ENCODE measurements around the gene MACF1. TPM values are rescaled to one million over a fixed set of nuclear protein-coding genes. Genes with fewer than 3 reads are reported as not detected.
"Not testable (repeated sequence)": the region's sequence is repeated elsewhere in the genome, so short reads cannot be mapped to it uniquely, and the experiment has no call there.

MACF1 gene
- total RNA-seq, 3 donors from 2014 or later = 279 to 350 (median 325) TPM

GRCh38 chr1:39491146-39491921 is 286.8 kb downstream of the MACF1 start, which contains the start of gene BMP8A:
Gene BMP8A (plus strand): TSS chr1:39491636. CDS start chr1:39491992, 356 bp downstream.
- Histone ChIP-seq H3K4me1 (peaks cover 0 to 8% of the 10 kb centered on the region in 2 donors), H3K9me3 (no peaks in the 10 kb centered on the region), H3K27me3 (peaks cover 0 to 7% of the 10 kb centered on the region in 2 donors), H3K27ac (no peak within 1 kb of the TSS), H3K4me3 (peak within 1 kb of the TSS; percentile 17 to 75 (median 52)), H3K36me3 (no peaks in the 10 kb centered on the region)
- no peak for DNase-seq (ENCODE audit: low spot score in 2 of 2)
- intact Hi-C loops (cut with DNase I; ENCODE audit: low total_unique reads) = no loop called here
- TF ChIP-seq POLR2A (IDR thresholded peaks at IDR 0.05) (no peak), POLR2AphosphoS5 (IDR thresholded peaks at IDR 0.05) (no peak)
- TF ChIP-seq, protein P1, sequence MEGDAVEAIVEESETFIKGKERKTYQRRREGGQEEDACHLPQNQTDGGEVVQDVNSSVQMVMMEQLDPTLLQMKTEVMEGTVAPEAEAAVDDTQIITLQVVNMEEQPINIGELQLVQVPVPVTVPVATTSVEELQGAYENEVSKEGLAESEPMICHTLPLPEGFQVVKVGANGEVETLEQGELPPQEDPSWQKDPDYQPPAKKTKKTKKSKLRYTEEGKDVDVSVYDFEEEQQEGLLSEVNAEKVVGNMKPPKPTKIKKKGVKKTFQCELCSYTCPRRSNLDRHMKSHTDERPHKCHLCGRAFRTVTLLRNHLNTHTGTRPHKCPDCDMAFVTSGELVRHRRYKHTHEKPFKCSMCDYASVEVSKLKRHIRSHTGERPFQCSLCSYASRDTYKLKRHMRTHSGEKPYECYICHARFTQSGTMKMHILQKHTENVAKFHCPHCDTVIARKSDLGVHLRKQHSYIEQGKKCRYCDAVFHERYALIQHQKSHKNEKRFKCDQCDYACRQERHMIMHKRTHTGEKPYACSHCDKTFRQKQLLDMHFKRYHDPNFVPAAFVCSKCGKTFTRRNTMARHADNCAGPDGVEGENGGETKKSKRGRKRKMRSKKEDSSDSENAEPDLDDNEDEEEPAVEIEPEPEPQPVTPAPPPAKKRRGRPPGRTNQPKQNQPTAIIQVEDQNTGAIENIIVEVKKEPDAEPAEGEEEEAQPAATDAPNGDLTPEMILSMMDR (IDR thresholded peaks at IDR 0.05) = no peak

DNA sequence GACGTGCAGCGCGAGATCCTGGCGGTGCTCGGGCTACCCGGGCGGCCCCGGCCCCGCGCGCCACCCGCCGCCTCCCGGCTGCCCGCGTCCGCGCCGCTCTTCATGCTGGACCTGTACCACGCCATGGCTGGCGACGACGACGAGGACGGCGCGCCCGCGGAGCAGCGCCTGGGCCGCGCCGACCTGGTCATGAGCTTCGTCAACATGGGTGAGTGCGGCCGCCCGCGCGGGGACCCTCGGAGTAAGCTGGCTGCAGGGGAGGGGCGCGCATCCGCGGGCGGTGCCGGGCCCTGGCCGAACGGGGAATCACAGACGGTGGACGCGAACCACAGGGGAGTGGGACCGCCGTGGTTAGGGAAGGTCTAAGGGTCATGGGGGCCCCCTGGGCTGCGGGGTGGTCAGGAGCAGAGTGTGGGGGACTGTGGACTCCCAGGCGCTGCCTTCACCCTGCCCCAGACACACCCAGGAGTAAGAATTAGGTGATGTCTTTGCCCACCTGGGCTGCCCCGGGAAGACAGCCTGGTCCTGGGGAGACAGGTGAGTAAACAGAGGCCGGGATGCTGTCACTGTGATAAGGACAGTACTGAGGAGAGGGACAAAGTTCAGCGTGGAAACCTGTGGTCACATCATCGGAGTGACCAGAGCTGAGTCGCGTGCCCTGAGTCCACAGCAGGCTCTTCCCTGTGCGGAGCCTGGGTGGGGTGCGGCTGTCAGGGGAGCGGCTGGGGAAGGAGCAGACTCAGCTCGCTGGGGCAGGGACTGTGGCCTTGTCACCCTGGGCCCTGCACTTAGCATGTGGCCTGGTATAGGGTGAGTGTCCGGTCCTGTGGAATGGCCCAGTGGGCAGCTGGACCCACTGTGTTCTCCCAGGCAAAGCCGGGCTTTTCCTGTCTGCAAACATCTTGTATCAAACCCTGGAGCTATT is 287.9 kb downstream of the MACF1 start:
- H3K27ac ChIP-seq; DNase-seq (ENCODE audit: low spot score in 2 of 2); H3K27me3 ChIP-seq; intact Hi-C loops (cut with DNase I; ENCODE audit: low total_unique reads); H3K36me3 ChIP-seq; H3K4me1 ChIP-seq; H3K9me3 ChIP-seq: not testable (repeated sequence)
- H3K4me3 ChIP-seq = peak overlapping the region in 2 of 3 donors; percentile 52 to 75

DNA sequence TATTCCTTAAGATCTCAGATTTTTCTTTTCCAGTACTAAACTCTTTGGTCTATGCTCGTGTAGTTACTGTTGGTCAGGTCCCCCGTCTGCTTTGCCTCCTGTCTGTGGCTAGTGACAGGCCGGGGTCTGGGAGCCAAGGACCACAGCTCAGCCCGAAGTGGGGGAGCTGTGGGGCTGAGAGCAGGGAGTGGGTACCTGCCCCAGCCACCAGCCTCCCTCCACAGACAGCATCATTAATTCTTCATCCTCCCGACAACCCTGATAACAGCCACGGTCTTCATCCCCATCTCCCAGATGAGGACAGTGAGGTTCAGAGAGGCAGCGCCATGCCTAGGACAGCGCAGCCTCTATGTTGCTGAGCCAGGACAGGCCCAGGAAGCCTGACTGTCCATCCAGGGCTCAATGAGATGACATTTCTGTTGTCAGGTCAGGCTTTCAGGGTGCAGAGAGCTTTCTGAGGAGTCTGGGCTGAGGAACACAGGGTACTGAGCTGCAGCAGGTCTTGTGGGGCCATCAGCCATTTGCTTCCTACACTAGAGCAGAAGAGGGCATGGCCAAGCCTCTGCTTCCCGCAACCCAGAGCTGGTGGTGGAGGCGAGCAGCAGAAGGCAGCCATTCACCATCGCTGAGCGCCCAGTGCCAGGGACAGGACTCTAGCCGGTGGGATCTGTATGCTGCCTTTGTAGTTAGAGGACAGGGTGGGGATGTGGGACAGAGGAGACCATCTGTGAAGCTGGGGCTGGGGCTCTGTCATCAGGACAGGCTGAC is 288.7 kb downstream of the MACF1 start:
- intact Hi-C loops (cut with DNase I; ENCODE audit: low total_unique reads); DNase-seq (ENCODE audit: low spot score in 2 of 2); H3K4me1 ChIP-seq; H3K4me3 ChIP-seq; H3K27me3 ChIP-seq; H3K36me3 ChIP-seq; H3K9me3 ChIP-seq; H3K27ac ChIP-seq: not testable (repeated sequence)

GRCh38 chr1:39494671-39495410 is 290.3 kb downstream of the MACF1 start:
- H3K4me1 ChIP-seq = peaks cover 0 to 8% of the 10 kb centered on the region in 2 donors
- H3K36me3 ChIP-seq = no peaks in the 10 kb centered on the region
- no peak overlapping the region for H3K4me3 ChIP-seq
- no peak for DNase-seq (ENCODE audit: low spot score in 2 of 2)
- H3K9me3 ChIP-seq = no peaks in the 10 kb centered on the region
- TF ChIP-seq POLR2A (IDR thresholded peaks at IDR 0.05) (no peak), POLR2AphosphoS5 (IDR thresholded peaks at IDR 0.05) (no peak)
- H3K27ac ChIP-seq = no peak overlapping the region
- peaks cover 0 to 7% of the 10 kb centered on the region in 2 donors for H3K27me3 ChIP-seq
- intact Hi-C loops (cut with DNase I; ENCODE audit: low total_unique reads) = no loop called here

DNA sequence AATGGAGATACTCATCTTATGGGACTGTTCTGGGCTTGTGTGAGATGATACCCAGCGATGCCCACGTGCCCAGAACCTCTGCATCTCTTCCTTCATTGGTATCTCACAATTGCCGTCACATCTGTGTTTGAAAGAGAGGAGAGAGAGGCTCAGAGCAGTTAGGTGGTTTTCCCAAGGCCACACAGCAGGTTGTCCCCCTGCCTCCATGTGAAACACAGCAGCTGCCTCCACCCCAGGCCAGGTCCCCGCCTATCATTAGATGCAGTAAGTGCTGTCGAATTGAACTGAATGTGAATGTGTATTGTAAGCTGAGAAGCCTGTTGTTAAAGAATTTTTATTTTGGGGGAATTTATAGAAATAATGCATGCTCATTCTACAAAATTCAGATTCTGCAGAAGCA is 292.0 kb downstream of the MACF1 start:
- intact Hi-C loops (cut with DNase I; ENCODE audit: low total_unique reads); H3K27me3 ChIP-seq; DNase-seq (ENCODE audit: low spot score in 2 of 2): not testable (repeated sequence)

GRCh38 chr1:39497585-39497984 is 293.1 kb downstream of the MACF1 start:
- Histone ChIP-seq H3K4me1 (no peaks in the 10 kb centered on the region), H3K4me3 (no peak overlapping the region), H3K9me3 (no peaks in the 10 kb centered on the region), H3K27me3 (peaks cover 0 to 4% of the 10 kb centered on the region in 2 donors), H3K27ac (no peak overlapping the region), H3K36me3 (no peaks in the 10 kb centered on the region)
- TF ChIP-seq, protein P1 (IDR thresholded peaks at IDR 0.05) = no peak
- no peak for TF ChIP-seq POLR2AphosphoS5 (IDR thresholded peaks at IDR 0.05)
- TF ChIP-seq POLR2A (IDR thresholded peaks at IDR 0.05) = no peak
- no peak for DNase-seq (ENCODE audit: low spot score in 2 of 2)
- intact Hi-C loops (cut with DNase I; ENCODE audit: low total_unique reads) = no loop called here

More for the DNA sequence above, 292.0 kb downstream of the MACF1 start:
- H3K9me3 ChIP-seq, H3K27ac ChIP-seq, H3K36me3 ChIP-seq, H3K4me1 ChIP-seq, H3K4me3 ChIP-seq: not testable (repeated sequence)

GRCh38 chr1:39498096-39498710 is 293.7 kb downstream of the MACF1 start:
- H3K27ac ChIP-seq; H3K27me3 ChIP-seq; H3K4me1 ChIP-seq; H3K36me3 ChIP-seq; H3K9me3 ChIP-seq; DNase-seq (ENCODE audit: low spot score in 2 of 2); intact Hi-C loops (cut with DNase I; ENCODE audit: low total_unique reads); H3K4me3 ChIP-seq: not testable (repeated sequence)

GRCh38 chr1:39498821-39499220 is 294.3 kb downstream of the MACF1 start:
- H3K36me3 ChIP-seq; H3K4me1 ChIP-seq; DNase-seq (ENCODE audit: low spot score in 2 of 2); intact Hi-C loops (cut with DNase I; ENCODE audit: low total_unique reads); H3K4me3 ChIP-seq; H3K27me3 ChIP-seq; H3K9me3 ChIP-seq; H3K27ac ChIP-seq: not testable (repeated sequence)

All from breast epithelium (tissue), 4 donors.